Trophoblast cell (in vitro differentiated cells and primary cell): ENCODE data around the gene SYDE1.

Experiments used
- DNase-seq, 2 donors: peaks; one replicate each; pipeline ENCODE4 v3.0.0-alpha.2; 2016
- H2AFZ ChIP-seq: 2 replicates; pipeline ENCODE4 v1.6.1; 2013; ENCODE audit warnings: low read length, moderate library complexity, mild to moderate bottlenecking; ENCODE audit not compliant: insufficient read depth, poor library complexity
- H2AK5ac ChIP-seq: 2 replicates; pipeline ENCODE4 v1.6.1; 2013; ENCODE audit warnings: mild to moderate bottlenecking, low read length
- H2BK120ac ChIP-seq: 2 replicates; pipeline ENCODE4 v1.6.1; 2013; ENCODE audit warnings: low read length, mild to moderate bottlenecking, moderate library complexity; ENCODE audit not compliant: insufficient read depth, poor library complexity
- H2BK12ac ChIP-seq: 2 replicates; pipeline ENCODE4 v1.6.1; 2013; ENCODE audit warnings: mild to moderate bottlenecking, low read length, moderate library complexity
- H2BK5ac ChIP-seq: 2 replicates; pipeline ENCODE4 v1.6.1; 2013; ENCODE audit warnings: low read length, low read depth, moderate library complexity, mild to moderate bottlenecking; ENCODE audit not compliant: poor library complexity
- H3K14ac ChIP-seq: 2 replicates; pipeline ENCODE4 v1.6.1; 2013; ENCODE audit warnings: mild to moderate bottlenecking, low read length
- H3K18ac ChIP-seq: 2 replicates; pipeline ENCODE4 v1.6.1; 2013; ENCODE audit warnings: mild to moderate bottlenecking, low read length
- H3K23ac ChIP-seq: 2 replicates; pipeline ENCODE4 v1.6.1; 2013; ENCODE audit warnings: low read length
- H3K27ac ChIP-seq: 2 replicates; pipeline ENCODE4 v1.5.1; 2013; ENCODE audit warnings: low read depth, mild to moderate bottlenecking, inconsistent platforms, low read length, moderate library complexity
- H3K27me3 ChIP-seq: 2 replicates; pipeline ENCODE4 v1.6.1; 2013; ENCODE audit warnings: inconsistent platforms, mild to moderate bottlenecking, low read length, moderate library complexity; ENCODE audit not compliant: insufficient read depth
- H3K36me3 ChIP-seq, 2 experiments: 1 replicate in 1 of 2; 2 replicates in 1 of 2; pipeline ENCODE4 v1.6.1; 2013; ENCODE audit warnings: low read length in 2 of 2, mild to moderate bottlenecking in 2 of 2, moderate library complexity in 1 of 2; ENCODE audit not compliant: insufficient read depth in 2 of 2, control insufficient read depth in 1 of 2
- H3K4ac ChIP-seq: 2 replicates; pipeline ENCODE4 v1.6.1; 2013; ENCODE audit warnings: low read depth, mild to moderate bottlenecking, low read length, moderate library complexity
- H3K4me1 ChIP-seq, 2 experiments: 1 replicate in 1 of 2; 2 replicates in 1 of 2; pipeline ENCODE4 v1.6.1; 2013; ENCODE audit warnings: low read length in 2 of 2, mild to moderate bottlenecking in 2 of 2, moderate library complexity in 1 of 2; ENCODE audit not compliant: insufficient read depth in 2 of 2, control insufficient read depth in 1 of 2
- H3K4me2 ChIP-seq: 2 replicates; pipeline ENCODE4 v1.6.1; 2013; ENCODE audit warnings: inconsistent platforms, mild to moderate bottlenecking, low read length, moderate library complexity
- H3K4me3 ChIP-seq: 2 replicates; pipeline ENCODE4 v1.5.1; 2013; ENCODE audit warnings: mild to moderate bottlenecking, low read depth, low read length, inconsistent platforms
- H3K79me1 ChIP-seq: one replicate; pipeline ENCODE4 v1.6.1; 2013; ENCODE audit warnings: low read length
- H3K79me2 ChIP-seq: 2 replicates; pipeline ENCODE4 v1.6.1; 2013; ENCODE audit warnings: low read length, mild to moderate bottlenecking; ENCODE audit not compliant: control insufficient read depth, insufficient read depth, poor library complexity
- H3K9ac ChIP-seq: 2 replicates; pipeline ENCODE4 v1.6.1; 2013; ENCODE audit warnings: mild to moderate bottlenecking, low read length
- H3K9me3 ChIP-seq: 2 replicates; pipeline ENCODE4 v1.6.1; 2013; ENCODE audit warnings: low read depth, mild to moderate bottlenecking, control low read depth, inconsistent platforms, low read length; ENCODE audit not compliant: insufficient read depth
- H4K12ac ChIP-seq: 2 replicates; pipeline ENCODE4 v1.6.1; 2013; ENCODE audit warnings: low read depth, mild to moderate bottlenecking, low read length, moderate library complexity
- H4K8ac ChIP-seq: 2 replicates; pipeline ENCODE4 v1.6.1; 2013; ENCODE audit warnings: low read depth, mild to moderate bottlenecking, low read length, moderate library complexity
- H4K91ac ChIP-seq: one replicate; pipeline ENCODE4 v1.6.1; 2013; ENCODE audit warnings: low read depth, mild to moderate bottlenecking, low read length, moderate library complexity
- WGBS: extraction: QIAGEN DNeasy Blood & Tissue Kit; methylation state at CpG from one replicate; pipeline ENCODE4 v1.1.7; 2013; ENCODE audit warnings: missing lambda C conversion rate; ENCODE audit not compliant: insufficient read length, insufficient coverage; ENCODE audit errors: extremely low coverage; 5-methylcytosine and 5-hydroxymethylcytosine counted together

The SYDE1 gene

DNA sequence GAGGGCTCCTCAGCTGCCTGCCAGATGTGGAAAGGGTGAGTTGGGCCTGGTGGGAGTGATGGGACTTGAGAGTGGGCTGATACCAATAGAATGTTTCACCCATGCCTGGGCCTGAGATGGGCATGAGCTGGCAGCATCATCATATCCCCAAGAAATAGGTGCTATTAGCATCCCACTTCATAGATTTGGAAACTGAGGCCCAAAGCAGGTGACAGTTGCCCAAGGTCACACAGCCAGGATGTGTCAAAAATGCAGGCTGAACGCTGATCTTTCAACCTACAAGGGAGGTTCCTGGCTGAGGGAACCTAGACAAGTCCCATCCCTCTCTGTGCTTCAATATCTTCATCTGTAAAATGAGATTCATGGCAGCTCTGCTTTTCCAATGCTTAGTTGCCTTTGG lies 4.6 kb downstream of the SYDE1 start:
- Histone ChIP-seq H3K79me2 (peaks cover 12% of the 10 kb centered on the region), H3K18ac (no peak overlapping the region)

DNA sequence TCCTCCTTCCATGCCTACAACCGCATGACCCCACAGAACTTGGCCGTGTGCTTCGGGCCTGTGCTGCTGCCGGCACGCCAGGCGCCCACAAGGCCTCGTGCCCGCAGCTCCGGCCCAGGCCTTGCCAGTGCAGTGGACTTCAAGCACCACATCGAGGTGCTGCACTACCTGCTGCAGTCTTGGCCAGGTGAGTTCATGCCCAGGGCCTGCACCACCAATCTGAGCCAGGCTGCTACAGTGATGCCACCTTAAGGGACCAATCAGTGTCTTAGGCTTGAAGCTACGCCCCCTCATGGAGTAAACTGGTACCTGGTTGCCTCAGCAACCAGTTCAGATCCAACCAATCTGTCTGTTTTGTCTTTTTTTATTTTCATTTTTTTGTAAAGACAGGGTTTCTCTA lies 5.2 kb downstream of the SYDE1 start:
- no peak overlapping the region for H3K9ac ChIP-seq
- peak overlapping the region; percentile 31 for H3K4me3 ChIP-seq
- no peak overlapping the region for H2BK5ac ChIP-seq
- peaks cover 8% of the 10 kb centered on the region for H3K79me2 ChIP-seq
- H3K36me3 ChIP-seq, result peaks cover 84 to 89% of the 10 kb centered on the region in 2 experiments
- peaks cover 6% of the 10 kb centered on the region for H3K9me3 ChIP-seq
- H3K4me2 ChIP-seq, result no peak overlapping the region
- H2AK5ac ChIP-seq, result no peak overlapping the region
- H2BK120ac ChIP-seq, result no peak overlapping the region
- peaks cover 9% of the 10 kb centered on the region for H3K79me1 ChIP-seq
- H4K91ac ChIP-seq, result no peak overlapping the region
- H2BK12ac ChIP-seq, result no peak overlapping the region
- no peak overlapping the region for H4K8ac ChIP-seq
- no peak overlapping the region for H3K14ac ChIP-seq
- H4K12ac ChIP-seq, result no peak overlapping the region
- DNase-seq, result no peak
- WGBS, result no CpG with 5 or more reads among the region's 11 CpGs
- H3K23ac ChIP-seq, result no peak overlapping the region
- no peaks in the 10 kb centered on the region for H3K27me3 ChIP-seq
- H3K27ac ChIP-seq, result no peak overlapping the region
- no peak overlapping the region for H2AFZ ChIP-seq
- no peak overlapping the region for H3K4ac ChIP-seq
- no peak overlapping the region for H3K18ac ChIP-seq
- peaks cover 5 to 6% of the 10 kb centered on the region in 2 experiments for H3K4me1 ChIP-seq

More for the DNA sequence above, 4.6 kb downstream of the SYDE1 start:
- no peak overlapping the region for H4K12ac ChIP-seq
- H2BK120ac ChIP-seq, result no peak overlapping the region
- H4K91ac ChIP-seq, result no peak overlapping the region
- H3K4ac ChIP-seq, result no peak overlapping the region
- H3K4me2 ChIP-seq, result no peak overlapping the region
- peaks cover 6% of the 10 kb centered on the region for H3K9me3 ChIP-seq
- H3K4me1 ChIP-seq, result peaks cover 6 to 7% of the 10 kb centered on the region in 2 experiments
- WGBS, result no CpG with 5 or more reads among the region's 1 CpG
- H2AFZ ChIP-seq, result no peak overlapping the region
- H3K79me1 ChIP-seq, result peaks cover 14% of the 10 kb centered on the region
- no peak overlapping the region for H4K8ac ChIP-seq
- H3K27me3 ChIP-seq, result no peaks in the 10 kb centered on the region
- no peak overlapping the region for H3K14ac ChIP-seq
- peaks cover 77 to 83% of the 10 kb centered on the region in 2 experiments for H3K36me3 ChIP-seq
- no peak for DNase-seq
- H2BK5ac ChIP-seq, result no peak overlapping the region
- H3K9ac ChIP-seq, result no peak overlapping the region
- no peak overlapping the region for H3K27ac ChIP-seq
- no peak overlapping the region for H3K23ac ChIP-seq
- H2BK12ac ChIP-seq, result no peak overlapping the region
- H3K4me3 ChIP-seq, result no peak overlapping the region
- no peak overlapping the region for H2AK5ac ChIP-seq

DNA sequence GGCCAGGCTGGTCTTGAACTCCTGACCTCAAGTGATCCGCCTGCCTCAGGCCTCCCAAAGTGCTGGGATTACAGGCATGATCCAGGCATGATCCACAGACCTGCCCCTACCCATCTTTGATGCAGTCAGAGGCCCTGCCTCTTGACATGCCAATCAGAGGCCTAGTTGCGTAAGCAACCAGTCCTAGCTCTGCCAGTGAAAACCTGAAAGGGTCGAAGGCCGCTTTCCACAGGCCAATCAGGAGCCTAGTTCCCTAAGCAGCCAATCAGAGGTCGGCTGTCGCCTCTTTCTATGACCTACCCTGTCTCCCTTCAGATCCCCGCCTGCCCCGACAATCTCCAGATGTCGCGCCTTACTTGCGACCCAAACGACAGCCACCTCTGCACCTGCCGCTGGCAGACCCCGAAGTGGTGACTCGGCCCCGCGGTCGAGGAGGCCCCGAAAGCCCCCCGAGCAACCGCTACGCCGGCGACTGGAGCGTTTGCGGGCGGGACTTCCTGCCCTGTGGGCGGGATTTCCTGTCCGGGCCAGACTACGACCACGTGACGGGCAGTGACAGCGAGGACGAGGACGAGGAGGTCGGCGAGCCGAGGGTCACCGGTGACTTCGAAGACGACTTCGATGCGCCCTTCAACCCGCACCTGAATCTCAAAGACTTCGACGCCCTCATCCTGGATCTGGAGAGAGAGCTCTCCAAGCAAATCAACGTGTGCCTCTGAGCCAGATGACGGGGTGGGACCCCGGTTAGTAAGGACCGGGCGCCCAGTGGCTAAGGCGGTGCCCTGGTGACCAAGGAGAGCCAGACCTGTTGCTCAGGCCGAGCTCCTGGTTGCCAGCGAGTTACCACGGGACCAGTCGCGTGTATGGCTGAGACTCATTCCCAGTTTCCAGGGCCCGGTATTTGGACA lies 6.3 kb downstream of the SYDE1 start:
- Histone ChIP-seq H4K8ac (no peak overlapping the region), H2BK12ac (no peak overlapping the region), H4K12ac (no peak overlapping the region), H3K4ac (no peak overlapping the region), H3K9me3 (peaks cover 9% of the 10 kb centered on the region), H3K79me2 (no peaks in the 10 kb centered on the region), H3K18ac (no peak overlapping the region), H3K36me3 (peaks cover 92 to 97% of the 10 kb centered on the region in 2 experiments), H3K4me1 (peaks cover 2 to 6% of the 10 kb centered on the region in 2 experiments), H3K79me1 (no peaks in the 10 kb centered on the region), H2AFZ (no peak overlapping the region), H2BK120ac (no peak overlapping the region), H4K91ac (no peak overlapping the region), H3K9ac (no peak overlapping the region), H3K27me3 (no peaks in the 10 kb centered on the region), H3K14ac (no peak overlapping the region), H2AK5ac (no peak overlapping the region), H3K4me2 (no peak overlapping the region), H2BK5ac (no peak overlapping the region), H3K27ac (no peak overlapping the region), H3K4me3 (no peak overlapping the region), H3K23ac (no peak overlapping the region)
- WGBS, result no CpG with 5 or more reads among the region's 58 CpGs
- no peak for DNase-seq

GRCh38 chr19:15114153-15114540 lies 6.9 kb downstream of the SYDE1 start:
- H3K79me2 ChIP-seq, result no peaks in the 10 kb centered on the region
- no peak overlapping the region for H4K12ac ChIP-seq
- H2AK5ac ChIP-seq, result no peak overlapping the region
- H4K91ac ChIP-seq, result no peak overlapping the region
- no peak overlapping the region for H3K4ac ChIP-seq
- DNase-seq, result no peak
- H3K14ac ChIP-seq, result no peak overlapping the region
- no CpG with 5 or more reads among the region's 7 CpGs for WGBS
- H2AFZ ChIP-seq, result no peak overlapping the region
- no peak overlapping the region for H2BK120ac ChIP-seq
- H3K36me3 ChIP-seq, result peaks cover 92 to 97% of the 10 kb centered on the region in 2 experiments
- no peak overlapping the region for H3K4me2 ChIP-seq
- H3K9ac ChIP-seq, result no peak overlapping the region
- peaks cover 9% of the 10 kb centered on the region for H3K9me3 ChIP-seq
- no peak overlapping the region for H3K4me3 ChIP-seq
- H2BK12ac ChIP-seq, result no peak overlapping the region
- H3K23ac ChIP-seq, result no peak overlapping the region
- peaks cover 4 to 6% of the 10 kb centered on the region in 2 experiments for H3K4me1 ChIP-seq
- no peak overlapping the region for H3K18ac ChIP-seq
- no peak overlapping the region for H2BK5ac ChIP-seq
- no peaks in the 10 kb centered on the region for H3K79me1 ChIP-seq
- H3K27me3 ChIP-seq, result no peaks in the 10 kb centered on the region
- no peak overlapping the region for H4K8ac ChIP-seq
- no peak overlapping the region for H3K27ac ChIP-seq
